ENCODE results near the gene RABGAP1. TPM values are rescaled to one million over a fixed set of nuclear protein-coding genes. Genes with fewer than 3 reads are reported as not detected.

The RABGAP1 gene
- total RNA-seq, 1 experiment from 2014 or later = 8.3 TPM

GRCh38 chr9:123063896-123064295 is 123.1 kb downstream of the RABGAP1 start:
- in situ Hi-C loops (cut with HindIII; ENCODE audit: low pct_unique_long_range_greater_than_20kb, low sequenced_read_pairs) = no loop called here
- no peak for DNase-seq (ENCODE audit: low read depth)

- in situ Hi-C loops (cut with HindIII; ENCODE audit: low pct_unique_long_range_greater_than_20kb, low sequenced_read_pairs) = no loop called here
Observed at GRCh38 chr9:123064716-123065115, 123.9 kb downstream of the RABGAP1 start.

DNA sequence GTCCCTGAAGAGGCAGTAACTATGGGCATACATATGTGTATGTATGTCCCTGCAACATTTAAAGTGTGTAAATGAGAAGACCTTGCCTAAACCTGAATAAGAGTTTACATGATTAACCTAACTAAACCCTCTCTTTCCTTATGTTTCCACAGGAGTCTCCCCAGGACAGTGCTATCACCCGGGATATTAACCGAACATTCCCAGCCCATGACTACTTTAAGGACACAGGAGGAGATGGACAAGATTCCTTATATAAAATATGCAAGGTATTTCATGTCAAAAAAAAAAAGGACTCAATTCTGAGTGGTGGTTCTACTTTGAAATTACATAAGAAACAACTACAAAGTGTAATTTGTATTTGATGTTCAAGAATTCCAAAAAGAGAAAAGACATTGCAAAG is 124.4 kb downstream of the RABGAP1 start:
- DNase-seq (ENCODE audit: low read depth) = no peak
- in situ Hi-C loops (cut with HindIII; ENCODE audit: low pct_unique_long_range_greater_than_20kb, low sequenced_read_pairs) = no loop called here

More at GRCh38 chr9:123064716-123065115, 123.9 kb downstream of the RABGAP1 start:
- DNase-seq (ENCODE audit: low read depth) = no peak

- in situ Hi-C loops (cut with HindIII; ENCODE audit: low pct_unique_long_range_greater_than_20kb, low sequenced_read_pairs) = no loop called here
Observed at GRCh38 chr9:123067136-123067535, 126.3 kb downstream of the RABGAP1 start.

GRCh38 chr9:123069010-123069481 is 128.2 kb downstream of the RABGAP1 start:
- in situ Hi-C loops (cut with HindIII; ENCODE audit: low pct_unique_long_range_greater_than_20kb, low sequenced_read_pairs) = no loop called here
- DNase-seq (ENCODE audit: low read depth) = peak; percentile 14

More at GRCh38 chr9:123067136-123067535, 126.3 kb downstream of the RABGAP1 start:
- DNase-seq (ENCODE audit: low read depth) = no peak

GRCh38 chr9:123070198-123070597 is 129.4 kb downstream of the RABGAP1 start:
- in situ Hi-C loops (cut with HindIII; ENCODE audit: low pct_unique_long_range_greater_than_20kb, low sequenced_read_pairs) = no loop called here
- DNase-seq (ENCODE audit: low read depth) = no peak

DNA sequence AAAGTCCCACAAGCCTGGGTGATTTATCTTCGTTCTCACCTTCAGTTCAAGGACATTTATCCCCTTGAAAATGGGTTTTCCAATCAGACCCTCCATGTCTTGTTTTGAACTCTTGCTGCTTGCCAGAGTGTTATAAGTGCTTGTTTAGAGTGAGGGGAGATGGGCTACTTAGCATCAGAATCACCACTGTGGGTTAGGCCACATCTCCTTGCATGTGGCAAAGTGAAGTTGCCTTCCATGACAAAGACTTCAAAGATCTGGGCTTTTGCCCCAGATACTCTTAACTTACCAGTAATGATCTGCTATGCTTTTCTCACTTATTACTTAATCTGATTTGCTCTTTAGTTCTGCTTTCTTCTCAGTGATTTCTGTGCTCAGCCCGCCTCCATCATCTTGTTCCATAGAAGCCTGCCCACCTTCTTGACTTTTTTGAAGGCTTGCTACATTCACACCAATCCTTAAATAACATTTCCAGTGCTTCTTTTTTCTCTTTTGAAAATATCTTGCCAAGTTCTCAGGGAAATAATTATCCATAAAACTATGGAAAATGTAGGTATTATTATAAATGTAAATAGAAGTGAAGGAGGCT is 131.7 kb downstream of the RABGAP1 start:
- no peak for DNase-seq (ENCODE audit: low read depth)
- in situ Hi-C loops (cut with HindIII; ENCODE audit: low pct_unique_long_range_greater_than_20kb, low sequenced_read_pairs) = no loop called here

DNA sequence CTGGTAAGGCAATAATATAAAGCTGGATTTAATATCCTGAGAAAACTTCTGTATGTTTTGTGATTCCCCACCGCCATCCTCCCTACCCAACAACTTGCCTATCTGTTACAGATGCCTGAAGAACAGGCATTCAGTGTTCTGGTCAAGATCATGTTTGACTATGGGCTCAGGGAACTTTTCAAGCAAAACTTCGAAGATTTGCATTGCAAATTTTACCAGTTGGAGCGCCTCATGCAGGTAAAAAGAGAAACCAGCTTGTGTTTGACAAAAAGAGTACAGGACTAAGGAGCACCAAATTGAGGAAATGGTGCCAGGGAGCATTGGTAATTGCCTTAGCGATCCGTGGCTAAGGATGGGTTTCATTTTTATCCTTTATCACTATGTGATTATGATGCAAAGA is 132.6 kb downstream of the RABGAP1 start:
- in situ Hi-C loops (cut with HindIII; ENCODE audit: low pct_unique_long_range_greater_than_20kb, low sequenced_read_pairs) = no loop called here
- DNase-seq (ENCODE audit: low read depth) = no peak

- in situ Hi-C loops (cut with HindIII; ENCODE audit: low pct_unique_long_range_greater_than_20kb, low sequenced_read_pairs) = no loop called here
- DNase-seq (ENCODE audit: low read depth) = no peak
Observed at GRCh38 chr9:123073991-123074422, 133.2 kb downstream of the RABGAP1 start.

- DNase-seq (ENCODE audit: low read depth) = no peak
- in situ Hi-C loops (cut with HindIII; ENCODE audit: low pct_unique_long_range_greater_than_20kb, low sequenced_read_pairs) = no loop called here
Observed at GRCh38 chr9:123074628-123075027, 133.8 kb downstream of the RABGAP1 start.

- DNase-seq (ENCODE audit: low read depth) = no peak
- in situ Hi-C loops (cut with HindIII; ENCODE audit: low pct_unique_long_range_greater_than_20kb, low sequenced_read_pairs) = no loop called here
Observed at GRCh38 chr9:123080444-123080843, 139.6 kb downstream of the RABGAP1 start.

GRCh38 chr9:123081824-123082223 is 141.0 kb downstream of the RABGAP1 start:
- in situ Hi-C loops (cut with HindIII; ENCODE audit: low pct_unique_long_range_greater_than_20kb, low sequenced_read_pairs) = no loop called here
- peak; percentile 33 for DNase-seq (ENCODE audit: low read depth)

DNA sequence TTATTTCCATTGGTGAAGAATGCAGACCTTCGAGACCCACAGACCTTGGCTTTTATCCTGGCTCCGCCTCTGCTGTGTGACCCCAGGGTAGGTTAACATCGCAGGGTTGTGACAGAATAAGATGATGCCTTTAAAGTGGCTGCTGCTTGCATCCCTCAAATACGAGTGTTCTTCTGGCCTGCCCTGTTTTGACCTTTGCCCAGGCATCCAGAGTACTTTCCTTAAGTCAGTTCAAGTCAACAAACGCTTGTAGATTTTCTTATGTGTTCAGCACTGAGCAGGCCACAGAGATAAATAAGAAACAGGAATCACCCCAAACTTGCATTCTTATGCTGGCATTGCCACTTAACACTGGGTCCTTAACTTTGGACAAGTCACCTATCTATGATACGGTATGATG is 142.9 kb downstream of the RABGAP1 start:
- in situ Hi-C loops (cut with HindIII; ENCODE audit: low pct_unique_long_range_greater_than_20kb, low sequenced_read_pairs) = no loop called here
- no peak for DNase-seq (ENCODE audit: low read depth)

- DNase-seq (ENCODE audit: low read depth) = no peak
- in situ Hi-C loops (cut with HindIII; ENCODE audit: low pct_unique_long_range_greater_than_20kb, low sequenced_read_pairs) = no loop called here
Observed at GRCh38 chr9:123084256-123084655, 143.4 kb downstream of the RABGAP1 start.

GRCh38 chr9:123085916-123086315 is 145.1 kb downstream of the RABGAP1 start:
- no peak for DNase-seq (ENCODE audit: low read depth)
- in situ Hi-C loops (cut with HindIII; ENCODE audit: low pct_unique_long_range_greater_than_20kb, low sequenced_read_pairs) = no loop called here

- no peak for DNase-seq (ENCODE audit: low read depth)
- in situ Hi-C loops (cut with HindIII; ENCODE audit: low pct_unique_long_range_greater_than_20kb, low sequenced_read_pairs) = no loop called here
Observed at GRCh38 chr9:123087359-123087888, 146.6 kb downstream of the RABGAP1 start.

- no peak for DNase-seq (ENCODE audit: low read depth)
- in situ Hi-C loops (cut with HindIII; ENCODE audit: low pct_unique_long_range_greater_than_20kb, low sequenced_read_pairs) = no loop called here
Observed at GRCh38 chr9:123089040-123089439, 148.2 kb downstream of the RABGAP1 start.

- in situ Hi-C loops (cut with HindIII; ENCODE audit: low pct_unique_long_range_greater_than_20kb, low sequenced_read_pairs) = loop anchor here (10.0 kb wide), 1 partner anchor 265 kb away; the partner anchor contains the start of gene CRB2
- DNase-seq (ENCODE audit: low read depth) = no peak
Observed at GRCh38 chr9:123089790-123090189, 149.0 kb downstream of the RABGAP1 start.

DNA sequence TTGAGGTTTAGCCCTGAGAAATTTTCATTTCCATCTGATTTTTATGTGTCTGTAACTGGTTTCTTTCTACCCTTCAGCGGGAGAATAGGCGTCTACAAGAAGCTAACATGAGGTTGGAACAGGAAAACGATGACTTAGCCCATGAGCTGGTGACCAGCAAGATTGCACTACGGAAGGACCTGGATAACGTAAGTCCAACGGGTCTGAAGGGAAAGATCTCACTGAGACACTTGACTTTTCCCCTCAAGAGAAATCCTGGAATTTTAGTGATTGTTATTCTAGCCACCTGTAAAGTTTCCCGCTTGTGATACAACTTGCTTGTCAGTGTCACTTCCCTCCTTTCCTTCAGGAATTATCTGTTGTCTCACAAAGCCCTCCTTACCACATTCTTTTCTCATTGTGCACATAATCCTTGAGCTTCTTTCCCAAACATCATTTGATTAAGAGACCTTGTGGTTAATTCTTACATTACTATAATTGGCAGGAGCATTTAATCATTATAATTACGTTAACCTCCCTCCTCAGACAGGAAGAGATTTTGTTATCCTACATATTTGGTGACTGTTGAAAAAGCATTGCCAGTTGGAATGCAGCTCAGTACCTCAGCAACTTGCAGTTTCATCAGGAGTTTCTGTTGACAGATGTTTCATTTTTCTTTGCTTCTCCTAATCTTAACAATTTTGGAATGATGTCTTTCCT is 149.5 kb downstream of the RABGAP1 start:
- no peak for DNase-seq (ENCODE audit: low read depth)

More for the DNA sequence above, 149.5 kb downstream of the RABGAP1 start:
- in situ Hi-C loops (cut with HindIII; ENCODE audit: low pct_unique_long_range_greater_than_20kb, low sequenced_read_pairs) = loop anchor here (10.0 kb wide), 1 partner anchor 264 kb away; the partner anchor contains the start of gene CRB2
